ENCODE results near the gene ANKRD42.
A peak's percentile ranks its signal among the peaks of the same experiment; 100 is the strongest.

Gene ANKRD42

DNA sequence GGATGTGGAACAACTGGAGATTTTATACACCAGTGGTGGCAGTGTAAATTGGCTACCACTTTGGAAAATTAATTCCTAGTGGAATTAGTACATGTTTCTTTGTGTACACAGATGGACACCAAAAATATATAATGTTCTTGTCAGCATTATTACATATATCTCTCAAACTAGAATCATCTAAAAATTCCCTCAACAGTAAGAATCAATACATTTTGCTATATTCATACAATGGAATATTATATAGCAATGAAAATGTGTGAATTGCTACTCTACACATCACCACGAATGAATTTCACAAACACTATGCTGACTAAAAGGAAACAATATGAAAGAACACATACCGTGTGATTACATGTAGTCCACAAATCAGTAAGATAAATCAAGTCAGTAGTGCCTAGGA lies 58.8 kb downstream of the ANKRD42 start:
- DNase-seq (ENCODE audit: low read depth), result no peak
- TF ChIP-seq, protein P1, sequence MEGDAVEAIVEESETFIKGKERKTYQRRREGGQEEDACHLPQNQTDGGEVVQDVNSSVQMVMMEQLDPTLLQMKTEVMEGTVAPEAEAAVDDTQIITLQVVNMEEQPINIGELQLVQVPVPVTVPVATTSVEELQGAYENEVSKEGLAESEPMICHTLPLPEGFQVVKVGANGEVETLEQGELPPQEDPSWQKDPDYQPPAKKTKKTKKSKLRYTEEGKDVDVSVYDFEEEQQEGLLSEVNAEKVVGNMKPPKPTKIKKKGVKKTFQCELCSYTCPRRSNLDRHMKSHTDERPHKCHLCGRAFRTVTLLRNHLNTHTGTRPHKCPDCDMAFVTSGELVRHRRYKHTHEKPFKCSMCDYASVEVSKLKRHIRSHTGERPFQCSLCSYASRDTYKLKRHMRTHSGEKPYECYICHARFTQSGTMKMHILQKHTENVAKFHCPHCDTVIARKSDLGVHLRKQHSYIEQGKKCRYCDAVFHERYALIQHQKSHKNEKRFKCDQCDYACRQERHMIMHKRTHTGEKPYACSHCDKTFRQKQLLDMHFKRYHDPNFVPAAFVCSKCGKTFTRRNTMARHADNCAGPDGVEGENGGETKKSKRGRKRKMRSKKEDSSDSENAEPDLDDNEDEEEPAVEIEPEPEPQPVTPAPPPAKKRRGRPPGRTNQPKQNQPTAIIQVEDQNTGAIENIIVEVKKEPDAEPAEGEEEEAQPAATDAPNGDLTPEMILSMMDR (IDR thresholded peaks at IDR 0.05; ENCODE audit: low read depth, low read length, missing control alignments), result no peak
- in situ Hi-C loops (cut with HindIII; ENCODE audit: low sequenced_read_pairs), result no loop called here
- H3K4me3 ChIP-seq (ENCODE audit: low read depth, low read length), result no peak overlapping the region

DNA sequence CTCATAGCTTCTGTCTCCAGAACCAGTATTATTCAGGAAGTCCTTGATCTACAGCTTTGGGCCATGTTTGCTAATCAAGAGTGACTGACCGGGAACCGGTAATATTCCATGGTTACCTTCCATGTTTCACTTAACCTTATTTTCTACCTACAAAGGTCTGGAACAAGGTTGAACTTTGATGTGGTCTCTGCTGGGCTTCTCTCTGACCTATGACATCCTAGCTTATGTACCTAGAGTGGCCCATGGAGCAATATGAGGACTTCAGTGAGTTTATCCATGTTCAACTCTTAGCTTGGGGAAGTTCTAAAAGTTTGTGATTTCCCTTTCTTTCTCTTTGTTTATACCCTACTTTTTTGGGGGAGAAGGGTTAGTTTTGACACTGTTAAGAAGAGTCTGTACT lies 59.4 kb downstream of the ANKRD42 start:
- DNase-seq (ENCODE audit: low read depth), result no peak
- H3K4me3 ChIP-seq (ENCODE audit: low read depth, low read length), result no peak overlapping the region
- in situ Hi-C loops (cut with HindIII; ENCODE audit: low sequenced_read_pairs), result no loop called here
- TF ChIP-seq, protein P1 (IDR thresholded peaks at IDR 0.05; ENCODE audit: low read depth, low read length, missing control alignments), result no peak

DNA sequence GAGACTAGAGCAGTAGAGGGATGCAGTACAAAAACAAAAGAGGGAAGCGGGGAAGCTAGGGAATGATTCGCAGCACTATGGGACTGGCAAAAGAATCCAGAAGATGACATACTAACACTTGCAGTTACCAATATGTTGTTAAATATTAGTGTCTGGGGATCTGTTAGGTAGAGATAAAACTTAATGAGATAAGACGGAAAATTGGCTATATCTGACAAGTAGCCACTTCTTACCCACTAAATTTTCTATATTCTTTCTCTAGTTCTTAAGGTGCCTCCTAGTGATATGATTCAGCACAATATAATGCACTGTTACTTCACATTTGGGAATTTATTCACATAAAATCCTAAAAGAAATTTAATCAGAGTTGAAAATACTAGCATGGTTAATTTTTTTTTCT lies 61.9 kb downstream of the ANKRD42 start:
- in situ Hi-C loops (cut with HindIII; ENCODE audit: low sequenced_read_pairs), result no loop called here
- TF ChIP-seq, protein P1 (IDR thresholded peaks at IDR 0.05; ENCODE audit: low read depth, low read length, missing control alignments), result no peak
- no peak overlapping the region for H3K4me3 ChIP-seq (ENCODE audit: low read depth, low read length)
- no peak for DNase-seq (ENCODE audit: low read depth)

DNA sequence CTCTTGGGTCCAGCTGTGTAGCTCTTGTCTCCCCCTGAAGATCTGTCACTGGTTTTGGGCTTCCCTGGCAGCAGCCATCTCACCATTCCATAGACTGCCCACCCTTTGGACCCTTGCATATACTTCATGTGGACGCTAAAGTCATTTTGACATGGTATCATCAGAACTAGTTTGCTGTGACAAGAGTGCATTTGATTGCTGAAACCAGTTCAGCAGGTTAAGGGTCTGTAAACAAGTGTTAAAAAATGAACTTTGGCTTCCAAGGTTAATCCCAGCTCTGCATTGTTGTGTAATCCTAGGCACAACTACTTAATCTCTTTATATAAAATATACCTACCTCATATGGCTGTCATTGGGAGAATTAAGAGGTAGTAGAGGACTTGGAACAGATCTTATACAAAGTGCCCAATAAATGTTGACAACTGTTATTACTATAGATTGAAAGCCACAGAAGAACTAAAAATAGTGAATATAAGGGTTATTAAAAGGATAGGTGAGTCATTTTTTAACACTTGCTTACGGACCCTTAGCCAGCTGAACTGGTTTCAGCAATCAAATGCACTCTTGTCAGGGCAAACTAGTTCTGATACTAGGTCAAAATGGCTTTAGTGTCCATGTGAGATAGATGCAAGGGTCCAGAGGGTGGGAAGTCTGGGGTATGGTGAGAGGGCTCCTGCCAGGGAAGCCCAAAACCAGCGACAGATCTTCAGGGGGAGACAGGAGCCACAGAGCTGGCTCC lies 63.3 kb downstream of the ANKRD42 start:
- TF ChIP-seq, protein P1 (IDR thresholded peaks at IDR 0.05; ENCODE audit: low read depth, low read length, missing control alignments), result no peak
- in situ Hi-C loops (cut with HindIII; ENCODE audit: low sequenced_read_pairs), result no loop called here
- DNase-seq (ENCODE audit: low read depth), result no peak
- H3K4me3 ChIP-seq (ENCODE audit: low read depth, low read length), result no peak overlapping the region

DNA sequence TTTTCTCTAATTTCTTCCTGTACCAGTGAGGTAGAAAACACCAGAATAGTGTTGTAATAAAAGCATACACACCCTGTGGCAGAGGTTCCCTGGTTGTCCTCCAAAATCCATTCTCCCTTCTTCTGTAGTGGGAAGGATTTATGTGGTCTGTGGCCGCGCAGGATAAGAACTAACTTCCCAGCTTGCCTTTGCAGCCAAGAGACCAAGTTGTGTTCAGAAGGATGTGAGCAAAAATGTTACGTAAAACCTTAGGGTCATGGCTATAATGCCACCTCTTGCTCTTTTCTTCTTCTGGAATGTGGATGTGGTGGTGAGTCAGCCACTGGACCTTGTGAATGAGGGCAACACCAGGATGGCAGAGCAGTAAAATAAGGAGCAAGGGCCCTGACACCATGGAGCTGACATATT lies 64.3 kb downstream of the ANKRD42 start:
- peak; percentile 46 for DNase-seq (ENCODE audit: low read depth)
- no peak overlapping the region for H3K4me3 ChIP-seq (ENCODE audit: low read depth, low read length)
- in situ Hi-C loops (cut with HindIII; ENCODE audit: low sequenced_read_pairs), result no loop called here

DNA sequence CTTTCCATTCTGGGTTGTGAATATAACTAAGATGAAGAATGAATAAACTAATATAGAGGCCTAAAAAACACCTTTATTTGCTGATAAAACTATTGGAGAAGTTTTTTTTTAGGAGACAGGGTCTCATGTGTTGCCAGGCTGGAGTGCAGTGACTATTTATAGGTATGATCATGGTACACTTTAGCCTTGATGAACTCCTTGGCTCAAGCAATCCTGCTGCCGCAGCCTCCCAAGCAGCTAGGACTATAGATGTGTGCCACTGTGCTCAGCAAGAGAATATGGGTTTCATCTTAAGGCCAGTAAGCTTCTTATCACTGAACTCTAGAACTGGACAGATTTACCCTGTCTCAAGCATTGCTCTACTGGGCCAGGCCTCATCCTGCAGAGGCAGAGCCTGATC lies 66.0 kb downstream of the ANKRD42 start:
- in situ Hi-C loops (cut with HindIII; ENCODE audit: low sequenced_read_pairs), result no loop called here
- DNase-seq (ENCODE audit: low read depth), result no peak
- no peak overlapping the region for H3K4me3 ChIP-seq (ENCODE audit: low read depth, low read length)
- TF ChIP-seq, protein P1 (IDR thresholded peaks at IDR 0.05; ENCODE audit: low read depth, low read length, missing control alignments), result no peak

More for the DNA sequence above, 64.3 kb downstream of the ANKRD42 start:
- TF ChIP-seq, protein P1 (IDR thresholded peaks at IDR 0.05; ENCODE audit: low read depth, low read length, missing control alignments), result no peak

Measured in astrocyte of the cerebellum (primary cell).